Pons (tissue), 1 donor: ENCODE results near the gene YWHAB.
"Not testable (repeated sequence)": the region's sequence is repeated elsewhere in the genome, so short reads cannot be mapped to it uniquely, and the experiment has no call there.

Source experiments
- DNase-seq: peaks from one replicate; pipeline ENCODE4 v3.0.0-alpha.2; 2016; ENCODE audit warnings: low spot score

The YWHAB gene

DNA sequence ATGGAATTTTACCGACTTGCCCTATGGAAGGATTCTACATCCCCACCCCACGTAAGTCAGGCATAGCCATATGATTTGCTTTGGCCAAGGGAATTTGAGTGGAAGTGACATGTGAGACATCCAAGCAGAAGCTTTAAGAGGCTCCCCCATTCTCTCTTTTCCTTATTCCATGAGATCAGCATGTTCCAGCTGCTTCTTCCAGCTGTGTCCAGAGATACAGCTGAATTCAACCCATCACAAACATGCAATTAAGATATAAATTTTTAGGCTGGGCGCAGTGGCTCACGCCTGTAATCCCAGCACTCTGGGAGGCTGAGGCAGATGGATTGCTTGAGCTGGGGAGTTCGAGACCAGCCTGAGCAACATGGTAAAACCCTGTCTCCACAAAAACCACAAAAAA is 16.0 kb upstream of the YWHAB start:
- DNase-seq: no peak

DNA sequence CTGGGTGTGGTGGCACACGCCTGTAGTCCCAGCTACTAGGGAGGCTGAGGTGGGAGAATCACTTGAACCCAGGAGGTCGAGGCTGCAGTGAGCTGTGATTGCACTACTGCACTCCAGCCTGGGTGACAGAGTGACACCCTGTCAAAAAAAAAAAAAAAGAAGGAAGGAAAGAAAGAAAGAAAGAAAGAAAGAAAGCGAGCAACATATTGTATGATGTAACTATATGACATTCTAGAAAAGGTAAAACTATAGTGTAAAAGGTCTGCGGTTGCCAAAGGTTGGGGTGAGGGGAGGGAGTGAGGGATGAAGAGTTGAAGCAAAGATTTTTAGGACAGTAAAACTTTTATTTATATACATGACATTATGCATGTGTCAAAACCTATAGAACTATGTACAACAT is 3.1 kb upstream of the YWHAB start:
- DNase-seq: not testable (repeated sequence)

DNA sequence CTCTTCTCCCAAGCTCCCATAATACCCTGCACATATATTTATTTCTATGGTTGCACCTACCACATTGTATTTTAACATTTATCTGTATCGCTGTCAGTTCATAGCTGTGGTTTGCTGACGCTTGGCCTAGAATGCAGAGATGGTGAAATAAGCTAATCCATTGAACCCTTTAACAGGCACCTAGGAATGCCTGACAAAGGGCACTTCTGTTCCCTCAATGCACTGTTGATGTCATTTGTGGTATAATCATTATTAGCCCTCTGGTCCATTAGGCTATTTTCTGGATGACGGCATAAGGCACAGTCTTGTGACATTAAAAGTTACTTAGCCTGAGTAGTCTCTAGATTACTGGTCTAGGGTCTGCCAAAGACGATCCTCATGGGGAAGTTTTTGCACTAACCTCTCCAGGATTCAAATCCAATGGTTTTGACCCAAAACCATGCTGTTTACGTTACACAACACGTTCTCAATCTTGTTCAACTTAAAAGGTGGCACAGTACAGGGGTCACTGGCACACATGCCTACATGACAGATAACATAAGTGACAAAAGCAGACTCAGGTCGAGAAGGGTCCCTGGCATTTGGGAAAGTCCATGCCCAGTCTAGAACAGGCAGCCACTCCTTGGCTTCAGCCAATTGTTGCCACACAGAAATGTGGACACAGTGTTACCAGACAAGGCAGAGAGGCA is 2.1 kb upstream of the YWHAB start:
- no peak for DNase-seq

DNA sequence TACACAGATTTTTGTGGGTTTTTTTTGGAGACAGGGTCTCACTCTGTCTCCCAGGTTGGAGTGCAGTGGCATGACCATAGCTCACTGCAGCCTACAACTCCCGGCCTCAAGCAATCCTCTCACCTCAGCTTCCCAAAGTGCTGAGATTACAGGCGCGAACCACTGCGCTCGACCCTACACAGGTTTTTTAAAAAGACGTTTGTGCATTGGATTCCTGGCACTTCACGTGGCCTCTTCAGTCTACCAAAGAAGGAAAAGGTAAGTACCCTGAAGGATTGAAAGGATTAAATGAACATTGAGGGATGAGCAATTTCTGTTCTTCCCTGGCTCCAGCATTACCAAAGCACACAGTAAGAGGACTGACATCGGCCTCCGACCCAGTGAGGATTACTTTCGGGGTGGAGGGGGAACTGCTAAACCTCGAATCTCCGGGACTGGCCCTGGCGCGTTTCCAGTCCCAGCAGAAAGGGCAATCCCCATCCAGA is 556 bp upstream of the YWHAB start:
- no peak for DNase-seq

GRCh38 chr20:44886266-44886651 is 754 bp downstream of the YWHAB start:
- DNase-seq: no peak

GRCh38 chr20:44886828-44887227 is 1.3 kb downstream of the YWHAB start:
- DNase-seq: no peak

- no peak for DNase-seq
Observed at GRCh38 chr20:44887466-44887865, 2.0 kb downstream of the YWHAB start.

GRCh38 chr20:44888226-44889103 is 3.0 kb downstream of the YWHAB start:
- DNase-seq: no peak

DNA sequence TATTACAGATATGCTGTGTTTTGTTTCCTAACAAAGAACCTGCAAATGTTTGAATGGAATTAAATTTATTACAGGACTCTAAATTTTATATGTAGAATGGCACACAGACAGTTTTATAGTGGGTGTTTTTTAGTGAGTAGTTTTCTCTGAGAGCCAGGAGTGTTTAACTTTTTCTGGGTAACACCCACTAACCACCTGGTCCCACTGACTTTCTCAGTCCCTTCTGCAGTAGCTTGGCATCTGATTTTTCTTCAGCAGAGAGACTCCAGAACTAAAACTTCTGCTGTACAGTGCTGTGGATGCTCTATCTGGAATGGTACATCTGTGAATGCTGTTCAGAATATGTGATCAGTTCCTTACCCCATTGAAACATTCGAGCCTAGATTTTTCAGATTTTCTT is 6.3 kb downstream of the YWHAB start:
- no peak for DNase-seq

DNA sequence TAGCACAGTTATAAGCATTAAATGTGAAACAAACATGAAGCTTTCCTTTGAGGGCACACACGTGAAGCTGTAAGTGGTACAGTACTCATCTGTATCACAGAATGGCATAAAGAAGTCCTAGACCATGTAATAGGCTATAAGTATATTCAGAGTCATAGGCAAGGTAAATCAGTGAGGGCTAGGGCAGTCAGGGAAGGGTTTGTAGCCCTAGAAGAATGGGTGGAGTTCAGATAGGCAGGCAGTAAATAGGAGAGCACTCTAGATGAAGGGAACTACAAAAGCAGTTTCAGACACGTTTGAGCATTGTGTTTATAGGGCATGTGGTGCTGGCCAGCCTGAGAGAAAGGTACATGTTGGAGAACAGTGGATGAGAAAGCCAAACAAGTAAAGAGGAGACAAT is 9.5 kb downstream of the YWHAB start:
- no peak for DNase-seq

- peak; percentile 52 for DNase-seq
Observed at GRCh38 chr20:44896583-44896982, 11.1 kb downstream of the YWHAB start.

DNA sequence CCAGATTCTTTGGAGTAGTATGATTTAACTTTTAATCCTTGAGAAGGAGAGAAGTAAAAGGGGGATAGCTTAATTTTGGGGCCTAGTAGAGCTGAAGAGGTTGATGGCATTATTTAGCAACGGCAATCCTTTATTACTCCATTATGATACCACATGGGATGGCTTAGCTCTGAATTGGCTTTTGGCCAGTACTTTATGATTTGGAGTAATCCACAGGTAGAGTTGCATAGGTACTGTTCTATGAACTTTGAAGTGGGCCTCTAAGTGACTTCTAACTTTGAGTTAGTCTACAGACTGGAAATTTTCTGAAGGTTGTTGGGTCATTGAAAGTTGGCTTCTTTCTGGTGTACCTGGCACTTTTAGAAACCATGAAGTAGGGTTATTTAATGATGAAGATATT is 11.6 kb downstream of the YWHAB start:
- DNase-seq: no peak

DNA sequence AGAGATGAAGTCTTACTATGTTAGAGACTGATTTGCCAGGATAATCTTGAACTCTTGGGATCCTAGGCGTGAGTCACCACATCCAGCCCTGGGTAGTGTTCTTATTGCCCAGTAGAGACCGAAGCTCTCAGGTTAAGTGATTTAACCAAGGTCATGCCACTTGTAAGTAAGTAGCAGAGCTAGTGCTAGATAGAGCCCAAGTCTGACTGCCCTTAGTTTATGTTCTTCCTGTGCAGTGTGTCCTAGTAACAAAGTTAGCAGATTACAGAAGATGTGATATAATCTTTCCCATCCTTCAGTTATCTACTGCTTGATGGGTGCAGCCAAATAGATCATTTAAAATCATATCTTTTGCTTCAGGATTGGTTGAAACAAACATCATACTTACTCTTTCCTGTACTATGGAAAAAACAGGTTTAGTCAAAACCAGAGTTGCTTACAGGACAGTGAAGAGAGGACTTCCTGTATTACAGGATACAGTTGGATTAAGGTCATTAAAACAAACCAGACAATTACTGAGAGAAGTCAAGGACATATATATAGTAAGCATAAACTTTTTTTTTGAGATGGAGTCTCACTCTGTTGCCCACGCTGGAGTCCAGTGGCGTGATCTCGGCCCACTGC is 14.8 kb downstream of the YWHAB start:
- DNase-seq: no peak

DNA sequence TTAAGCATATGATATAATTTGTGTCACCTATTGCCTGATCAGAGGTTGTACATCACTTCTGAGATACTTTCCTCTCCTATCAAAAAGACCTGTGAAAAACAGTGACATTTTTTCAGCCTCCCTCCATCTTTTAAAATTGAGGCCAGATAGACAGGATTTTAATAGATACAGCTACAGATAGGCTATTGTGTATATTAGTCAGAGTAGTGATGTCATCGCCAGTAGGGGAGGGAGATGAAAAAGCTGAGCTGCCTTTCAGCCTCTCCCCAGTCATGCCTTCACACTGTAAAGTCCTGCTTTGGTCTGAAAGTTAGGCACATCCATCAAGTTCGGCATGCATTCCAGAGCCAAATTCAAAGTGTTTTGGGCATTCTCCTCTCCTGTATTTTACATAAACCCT is 16.5 kb downstream of the YWHAB start:
- peak; percentile 85 for DNase-seq

DNA sequence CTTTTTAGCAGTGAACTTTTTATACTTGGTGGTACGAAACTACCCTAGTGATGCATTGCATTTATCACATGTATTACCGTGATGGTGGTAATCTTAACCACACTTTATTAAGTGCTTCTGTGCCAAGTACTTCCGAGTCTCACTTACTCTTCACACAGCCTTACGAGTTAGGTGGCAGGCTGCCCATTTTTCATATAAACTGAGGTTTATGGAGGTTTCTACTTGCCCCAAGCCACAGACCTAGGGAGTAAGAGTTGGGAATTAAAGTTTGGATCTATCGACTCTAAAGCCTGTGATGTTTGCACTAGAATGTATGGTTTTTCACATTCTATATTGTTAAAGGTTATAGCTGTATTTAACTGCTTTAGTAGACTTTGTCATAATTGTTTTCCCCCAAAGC is 18.9 kb downstream of the YWHAB start:
- no peak for DNase-seq

- no peak for DNase-seq
Observed at GRCh38 chr20:44908987-44909871, 23.7 kb downstream of the YWHAB start.

- no peak for DNase-seq
Observed at GRCh38 chr20:44909872-44910689, 24.6 kb downstream of the YWHAB start, which contains the start of gene PABPC1L. Gene PABPC1L (plus strand): TSS chr20:44910060. CDS start chr20:44910144, 84 bp downstream.

- no peak for DNase-seq
Observed at GRCh38 chr20:44910690-44911262, 25.3 kb downstream of the YWHAB start.

- DNase-seq: no peak
Observed at GRCh38 chr20:44911264-44911921, 25.9 kb downstream of the YWHAB start.

- DNase-seq: no peak
Observed at GRCh38 chr20:44912189-44912588, 26.7 kb downstream of the YWHAB start.
